ENCODE results near the gene NR3C1. TPM values are rescaled to one million over a fixed set of nuclear protein-coding genes. Genes with fewer than 3 reads are reported as not detected.

The NR3C1 gene
- total RNA-seq, 1 donor from 2014 or later, result 44.6 TPM

DNA sequence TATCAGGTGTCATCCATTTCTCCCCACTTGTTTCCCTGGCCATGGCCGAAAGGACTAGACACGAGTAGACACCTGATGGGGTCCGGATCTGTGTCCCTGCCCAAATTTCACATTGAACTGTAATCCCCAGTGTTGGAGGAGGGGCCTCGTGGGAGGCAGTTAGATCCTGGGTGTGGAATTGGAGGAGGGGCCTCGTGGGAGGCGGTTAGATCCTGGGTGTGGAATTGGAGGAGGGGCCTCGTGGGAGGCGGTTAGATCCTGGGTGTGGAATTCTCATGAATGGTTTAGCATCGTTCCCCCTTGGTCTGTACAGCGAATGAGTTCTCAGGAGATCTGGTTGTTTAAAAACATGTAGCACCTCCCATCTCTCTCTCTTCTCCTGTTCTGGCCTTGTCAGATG, 165.8 kb downstream of the NR3C1 start:
- no peak overlapping the region for H3K27ac Mint-ChIP-seq (ENCODE audit: unreplicated experiment)
- no peaks in the 10 kb centered on the region for H3K27me3 Mint-ChIP-seq (ENCODE audit: low read depth)
- no peaks in the 10 kb centered on the region for H3K36me3 Mint-ChIP-seq (ENCODE audit: low read depth)
- no peak overlapping the region for H3K4me3 Mint-ChIP-seq (ENCODE audit: unreplicated experiment)
- no peak for DNase-seq (ENCODE audit: low spot score)
- TF ChIP-seq, protein P1, sequence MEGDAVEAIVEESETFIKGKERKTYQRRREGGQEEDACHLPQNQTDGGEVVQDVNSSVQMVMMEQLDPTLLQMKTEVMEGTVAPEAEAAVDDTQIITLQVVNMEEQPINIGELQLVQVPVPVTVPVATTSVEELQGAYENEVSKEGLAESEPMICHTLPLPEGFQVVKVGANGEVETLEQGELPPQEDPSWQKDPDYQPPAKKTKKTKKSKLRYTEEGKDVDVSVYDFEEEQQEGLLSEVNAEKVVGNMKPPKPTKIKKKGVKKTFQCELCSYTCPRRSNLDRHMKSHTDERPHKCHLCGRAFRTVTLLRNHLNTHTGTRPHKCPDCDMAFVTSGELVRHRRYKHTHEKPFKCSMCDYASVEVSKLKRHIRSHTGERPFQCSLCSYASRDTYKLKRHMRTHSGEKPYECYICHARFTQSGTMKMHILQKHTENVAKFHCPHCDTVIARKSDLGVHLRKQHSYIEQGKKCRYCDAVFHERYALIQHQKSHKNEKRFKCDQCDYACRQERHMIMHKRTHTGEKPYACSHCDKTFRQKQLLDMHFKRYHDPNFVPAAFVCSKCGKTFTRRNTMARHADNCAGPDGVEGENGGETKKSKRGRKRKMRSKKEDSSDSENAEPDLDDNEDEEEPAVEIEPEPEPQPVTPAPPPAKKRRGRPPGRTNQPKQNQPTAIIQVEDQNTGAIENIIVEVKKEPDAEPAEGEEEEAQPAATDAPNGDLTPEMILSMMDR (IDR thresholded peaks at IDR 0.05), result no peak
- no peaks in the 10 kb centered on the region for H3K9me3 Mint-ChIP-seq (ENCODE audit: low read depth)
- peaks cover 32% of the 10 kb centered on the region for H3K4me1 Mint-ChIP-seq (ENCODE audit: low read depth)

DNA sequence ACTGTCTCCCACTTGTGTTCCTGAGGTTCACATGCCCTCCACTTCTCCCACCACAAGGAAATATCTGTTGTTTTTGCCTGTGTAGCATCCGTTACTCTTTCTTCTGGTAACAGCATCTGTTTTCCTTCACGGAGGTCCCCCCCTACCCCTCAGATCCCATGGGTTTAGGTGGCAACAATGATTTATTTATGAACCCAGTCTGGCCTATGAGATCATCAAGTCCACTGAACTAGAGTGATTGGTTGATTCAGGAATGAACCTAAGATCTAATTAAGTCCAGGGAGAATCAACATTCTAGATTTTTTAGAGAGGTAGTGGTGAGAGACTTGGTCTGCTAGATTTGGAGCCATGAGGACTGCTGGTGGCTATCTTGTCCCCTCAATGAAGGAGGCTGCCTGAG, 166.8 kb downstream of the NR3C1 start:
- Mint-ChIP-seq H3K9me3 (ENCODE audit: low read depth) (no peaks in the 10 kb centered on the region), H3K27ac (ENCODE audit: unreplicated experiment) (no peak overlapping the region), H3K4me3 (ENCODE audit: unreplicated experiment) (no peak overlapping the region), H3K27me3 (ENCODE audit: low read depth) (no peaks in the 10 kb centered on the region), H3K36me3 (ENCODE audit: low read depth) (no peaks in the 10 kb centered on the region), H3K4me1 (ENCODE audit: low read depth) (peaks cover 28% of the 10 kb centered on the region)
- TF ChIP-seq, protein P1 (IDR thresholded peaks at IDR 0.05), result no peak
- DNase-seq (ENCODE audit: low spot score), result no peak

DNA sequence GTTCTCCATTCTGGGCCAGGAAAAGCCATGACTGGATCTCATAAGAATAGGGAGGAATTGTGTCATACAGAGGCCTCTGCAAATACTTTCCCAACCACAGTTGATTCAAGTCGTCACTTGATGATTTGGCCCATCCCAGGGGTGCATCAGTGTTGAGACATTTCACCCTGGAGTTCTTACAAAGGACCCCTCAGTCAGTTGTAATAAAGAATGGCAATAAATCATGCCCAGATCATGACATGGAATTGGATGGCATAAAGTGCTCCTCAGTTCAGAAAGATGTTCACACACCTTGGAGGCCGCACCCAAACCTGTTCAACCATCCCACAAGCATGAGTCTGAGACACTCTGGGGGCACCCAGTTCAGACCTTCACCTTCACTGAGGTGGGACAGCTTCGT, 168.1 kb downstream of the NR3C1 start:
- Mint-ChIP-seq H3K4me1 (ENCODE audit: low read depth) (peaks cover 40% of the 10 kb centered on the region), H3K36me3 (ENCODE audit: low read depth) (no peaks in the 10 kb centered on the region), H3K27me3 (ENCODE audit: low read depth) (no peaks in the 10 kb centered on the region), H3K4me3 (ENCODE audit: unreplicated experiment) (no peak overlapping the region), H3K9me3 (ENCODE audit: low read depth) (no peaks in the 10 kb centered on the region), H3K27ac (ENCODE audit: unreplicated experiment) (peak overlapping the region; percentile 87)
- TF ChIP-seq, protein P1 (IDR thresholded peaks at IDR 0.05), result no peak
- no peak for DNase-seq (ENCODE audit: low spot score)

- no peak for DNase-seq (ENCODE audit: low spot score)
- no peaks in the 10 kb centered on the region for H3K27me3 Mint-ChIP-seq (ENCODE audit: low read depth)
- no peaks in the 10 kb centered on the region for H3K9me3 Mint-ChIP-seq (ENCODE audit: low read depth)
- H3K4me3 Mint-ChIP-seq (ENCODE audit: unreplicated experiment), result no peak overlapping the region
- no peaks in the 10 kb centered on the region for H3K36me3 Mint-ChIP-seq (ENCODE audit: low read depth)
- no peak overlapping the region for H3K27ac Mint-ChIP-seq (ENCODE audit: unreplicated experiment)
- TF ChIP-seq, protein P1 (IDR thresholded peaks at IDR 0.05), result no peak
- H3K4me1 Mint-ChIP-seq (ENCODE audit: low read depth), result peaks cover 48% of the 10 kb centered on the region
Measured at GRCh38 chr5:143234162-143234842, 169.2 kb downstream of the NR3C1 start.

DNA sequence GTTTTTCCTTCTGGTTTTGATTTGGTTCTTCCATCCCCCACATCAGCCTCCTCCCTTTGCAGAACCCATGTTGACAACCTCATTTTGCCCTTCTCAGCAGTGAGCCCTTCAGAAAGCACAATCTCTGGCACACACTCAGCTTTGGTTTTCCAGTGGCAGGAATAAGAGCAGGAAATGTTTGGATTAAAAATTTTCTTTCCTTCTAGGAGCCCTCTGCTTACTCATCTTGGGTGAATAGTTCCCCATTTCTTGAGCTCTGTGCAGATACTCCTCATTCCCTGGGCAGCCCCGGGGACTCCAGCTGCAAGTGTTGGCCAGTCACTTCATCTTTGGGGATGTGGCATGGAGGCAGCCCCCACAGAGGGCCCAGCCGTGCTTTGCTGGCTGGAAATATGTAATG, 170.5 kb downstream of the NR3C1 start:
- Mint-ChIP-seq H3K9me3 (ENCODE audit: low read depth) (no peaks in the 10 kb centered on the region), H3K27me3 (ENCODE audit: low read depth) (no peaks in the 10 kb centered on the region), H3K4me1 (ENCODE audit: low read depth) (peaks cover 51% of the 10 kb centered on the region), H3K36me3 (ENCODE audit: low read depth) (no peaks in the 10 kb centered on the region), H3K4me3 (ENCODE audit: unreplicated experiment) (no peak overlapping the region), H3K27ac (ENCODE audit: unreplicated experiment) (no peak overlapping the region)
- DNase-seq (ENCODE audit: low spot score), result no peak
- TF ChIP-seq, protein P1 (IDR thresholded peaks at IDR 0.05), result no peak

Data from chondrocyte (in vitro differentiated cells).